ENCODE measurements around the gene ERFL.
"Not testable (repeated sequence)": the region's sequence is repeated elsewhere in the genome, so short reads cannot be mapped to it uniquely, and the experiment has no call there.

The ERFL gene

GRCh38 chr19:41876847-41877832 lies 51.1 kb downstream of the ERFL start, which contains the start of gene CD79A:
CD79A (plus strand) TSS chr19:41877279; CDS start chr19:41877305, 26 bp downstream.
- no peak for TF ChIP-seq CTCF (conservative IDR thresholded peaks at IDR 0.05; ENCODE audit: control insufficient read depth, insufficient read depth, low read depth, low read length)
- DNase-seq (ENCODE audit: low read depth) = no peak
- H3K4me3 ChIP-seq (ENCODE audit: control insufficient read depth, low read depth, low read length) = no peak within 1 kb of the TSS

- DNase-seq (ENCODE audit: low read depth); H3K4me3 ChIP-seq (ENCODE audit: control insufficient read depth, low read depth, low read length): not testable (repeated sequence)
Measured at GRCh38 chr19:41875973-41876372, 52.3 kb downstream of the ERFL start.

- no peak overlapping the region for H3K4me3 ChIP-seq (ENCODE audit: control insufficient read depth, low read depth, low read length)
- TF ChIP-seq CTCF (conservative IDR thresholded peaks at IDR 0.05; ENCODE audit: control insufficient read depth, insufficient read depth, low read depth, low read length) = peak; percentile 61
- peak; percentile 58 for DNase-seq (ENCODE audit: low read depth)
Measured at GRCh38 chr19:41872775-41873647, 55.2 kb downstream of the ERFL start.

- TF ChIP-seq CTCF (conservative IDR thresholded peaks at IDR 0.05; ENCODE audit: control insufficient read depth, insufficient read depth, low read depth, low read length) = no peak
- peak; percentile 25 for DNase-seq (ENCODE audit: low read depth)
- no peak overlapping the region for H3K4me3 ChIP-seq (ENCODE audit: control insufficient read depth, low read depth, low read length)
Measured at GRCh38 chr19:41872384-41872774, 55.9 kb downstream of the ERFL start.

- no peak overlapping the region for H3K4me3 ChIP-seq (ENCODE audit: control insufficient read depth, low read depth, low read length)
- DNase-seq (ENCODE audit: low read depth) = no peak
- TF ChIP-seq CTCF (conservative IDR thresholded peaks at IDR 0.05; ENCODE audit: control insufficient read depth, insufficient read depth, low read depth, low read length) = no peak
Measured at GRCh38 chr19:41871573-41872383, 56.5 kb downstream of the ERFL start.

- no peak overlapping the region for H3K4me3 ChIP-seq (ENCODE audit: control insufficient read depth, low read depth, low read length)
- TF ChIP-seq CTCF (conservative IDR thresholded peaks at IDR 0.05; ENCODE audit: control insufficient read depth, insufficient read depth, low read depth, low read length) = no peak
- peak; percentile 74 for DNase-seq (ENCODE audit: low read depth)
Measured at GRCh38 chr19:41870401-41870873, 57.8 kb downstream of the ERFL start.

All from fibroblast of mammary gland (primary cell).